ENCODE measurements around the gene CDC42BPA.

- TF ChIP-seq CTCF (optimal IDR thresholded peaks at IDR 0.05 in 1 of 3, IDR thresholded peaks at IDR 0.05 in 1 of 3, conservative IDR thresholded peaks at IDR 0.05 in 1 of 3; ENCODE audit: extremely low read depth in 1 of 3, insufficient read depth in 2 of 3, low read length in 3 of 3) (no peak), EZH2 (IDR thresholded peaks at IDR 0.05; ENCODE audit: low read length) (no peak)
These were observed 245.3 kb downstream of the CDC42BPA start for GRCh38 chr1:227072991-227073390.
